Astrocyte (in vitro differentiated cells and primary cell): ENCODE measurements around the gene ZNF470. TPM values are rescaled to one million over a fixed set of nuclear protein-coding genes. Genes with fewer than 3 reads are reported as not detected.

ENCODE experiments used
- DNase-seq: peaks from one replicate; pipeline ENCODE4 v3.0.0-alpha.2; 2010; ENCODE audit warnings: low read depth
- FAIRE-seq: peaks from 2 replicates; lab custom pipeline; 2011; peaks lifted over from hg19 to GRCh38; lab: Jason Lieb, UNC
- H2AFZ ChIP-seq: 2 replicates; pipeline ENCODE4 v1.6.0; 2012; ENCODE audit warnings: low read depth, low read length, inconsistent platforms
- H3K27ac ChIP-seq: 2 replicates; pipeline ENCODE4 v1.5.1; 2011; ENCODE audit warnings: low read depth, low read length, inconsistent platforms
- H3K27me3 ChIP-seq: 2 replicates; pipeline ENCODE4 v1.6.0; 2011; ENCODE audit warnings: low read length, inconsistent platforms; ENCODE audit not compliant: insufficient read depth
- H3K36me3 ChIP-seq: 2 replicates; pipeline ENCODE4 v1.5.1; 2011; ENCODE audit warnings: low read length, inconsistent platforms; ENCODE audit not compliant: insufficient read depth
- H3K4me1 ChIP-seq: 2 replicates; pipeline ENCODE4 v1.5.1; 2011; ENCODE audit warnings: low read length, inconsistent platforms; ENCODE audit not compliant: insufficient read depth
- H3K4me2 ChIP-seq: 2 replicates; pipeline ENCODE4 v1.6.0; 2012; ENCODE audit warnings: low read length, inconsistent platforms
- H3K4me3 ChIP-seq: 2 replicates; pipeline ENCODE4 v1.5.1; 2011; ENCODE audit warnings: low read depth, mild to moderate bottlenecking, low read length, inconsistent platforms; ENCODE audit not compliant: insufficient read depth
- H3K79me2 ChIP-seq: 2 replicates; pipeline ENCODE4 v1.6.0; 2012; ENCODE audit warnings: mild to moderate bottlenecking, low read length, inconsistent platforms; ENCODE audit not compliant: insufficient read depth
- H3K9ac ChIP-seq: 2 replicates; pipeline ENCODE4 v1.6.0; 2012; ENCODE audit warnings: mild to moderate bottlenecking, low read length, inconsistent platforms
- H3K9me3 ChIP-seq: 2 replicates; pipeline ENCODE4 v1.5.1; 2012; ENCODE audit warnings: low read depth, mild to moderate bottlenecking, low read length, inconsistent platforms; ENCODE audit not compliant: insufficient read depth
- H4K20me1 ChIP-seq: 2 replicates; pipeline ENCODE4 v1.6.0; 2012; ENCODE audit warnings: low read length, inconsistent platforms; ENCODE audit not compliant: insufficient read depth
- H3K27ac Mint-ChIP-seq: one replicate; pipeline ENCODE4 v1.8.0; 2021; ENCODE audit warnings: mild to moderate bottlenecking, mixed read lengths; ENCODE audit not compliant: unreplicated experiment
- H3K27me3 Mint-ChIP-seq: one replicate; pipeline ENCODE4 v1.8.0; 2021; ENCODE audit warnings: low read depth, mixed read lengths; ENCODE audit not compliant: unreplicated experiment
- H3K36me3 Mint-ChIP-seq: one replicate; pipeline ENCODE4 v1.8.0; 2021; ENCODE audit warnings: low read depth, mixed read lengths; ENCODE audit not compliant: unreplicated experiment
- H3K4me1 Mint-ChIP-seq: one replicate; pipeline ENCODE4 v1.8.0; 2021; ENCODE audit warnings: low read depth, mixed read lengths; ENCODE audit not compliant: unreplicated experiment
- H3K4me3 Mint-ChIP-seq: one replicate; pipeline ENCODE4 v1.8.0; 2021; ENCODE audit warnings: mild to moderate bottlenecking, moderate library complexity, mixed read lengths; ENCODE audit not compliant: unreplicated experiment
- H3K9me3 Mint-ChIP-seq: one replicate; pipeline ENCODE4 v1.8.0; 2021; ENCODE audit warnings: mild to moderate bottlenecking, mixed read lengths; ENCODE audit not compliant: unreplicated experiment
- EZH2 ChIP-seq: IDR thresholded peaks from 2 replicates; pipeline ENCODE4 v1.6.1; 2012; ENCODE audit warnings: mild to moderate bottlenecking, low read length, inconsistent platforms; ENCODE audit not compliant: insufficient read depth
- total RNA-seq: library from RNA; stranded (reverse); gene quantifications from 2 replicates; pipeline ENCODE4 v1.2.1, GENCODE V29; 2021
- TF ChIP-seq, protein P1 (sequence below): IDR thresholded peaks from 2 replicates; pipeline ENCODE4 v1.5.1; 2011; ENCODE audit warnings: low read depth, mild to moderate bottlenecking, inconsistent platforms, low read length, moderate library complexity; ENCODE audit not compliant: insufficient read depth

ZNF470 gene
- total RNA-seq, 1 donor from 2014 or later = 6.8 TPM

DNA sequence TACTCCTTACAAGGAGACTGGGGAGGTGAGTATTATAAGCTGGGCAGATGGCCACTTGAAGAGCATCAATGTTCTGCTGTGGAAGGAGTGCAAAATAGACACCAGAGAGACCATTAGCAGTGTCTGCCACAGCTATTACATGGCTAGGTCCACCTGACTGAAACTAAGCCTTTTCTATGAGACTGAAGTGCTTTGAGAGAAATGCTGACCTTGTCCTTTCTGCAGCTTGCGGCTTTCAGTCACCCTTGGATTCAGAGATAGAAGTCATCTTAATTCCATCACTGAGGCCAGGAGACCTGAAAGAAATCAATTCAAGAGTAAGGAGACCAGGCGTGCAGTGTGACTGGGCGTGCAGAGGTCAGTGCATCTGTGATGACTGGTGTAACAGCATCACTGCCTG is 29.8 kb upstream of the ZNF470 start:
- H3K4me2 ChIP-seq = peak overlapping the region; percentile 90
- no peaks in the 10 kb centered on the region for H3K27me3 ChIP-seq
- H3K9me3 ChIP-seq = peaks cover 44% of the 10 kb centered on the region

DNA sequence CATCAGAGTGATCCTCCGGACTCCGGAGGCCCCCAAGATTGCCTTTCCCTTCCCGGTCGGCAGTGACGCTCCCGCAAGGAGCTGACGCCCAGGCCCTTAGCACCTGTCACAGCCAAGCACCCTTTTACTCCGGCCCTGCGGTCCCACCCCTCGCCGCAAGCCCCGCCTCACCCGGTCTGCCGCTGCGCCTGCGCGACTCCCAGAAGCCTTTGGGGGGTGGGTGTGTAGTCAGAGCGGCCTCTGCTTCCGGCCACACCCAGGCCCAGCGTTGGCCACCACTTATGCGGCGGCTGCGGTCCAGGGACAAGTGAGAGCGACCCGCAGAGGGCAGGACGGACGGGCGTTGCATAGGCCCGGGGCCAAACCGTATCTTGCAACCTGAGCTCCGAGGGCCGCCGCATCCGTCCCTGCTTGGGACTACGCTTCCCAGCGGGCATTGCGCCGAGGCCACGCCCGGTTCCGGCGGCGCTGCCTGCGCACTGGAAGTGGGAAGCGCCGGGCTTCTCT is 29.0 kb upstream of the ZNF470 start:
- H3K4me3 ChIP-seq = peak overlapping the region; percentile 84
- H3K9me3 ChIP-seq = peaks cover 43% of the 10 kb centered on the region
- H3K36me3 ChIP-seq = peaks cover 6% of the 10 kb centered on the region
- no peaks in the 10 kb centered on the region for H3K27me3 ChIP-seq
- Mint-ChIP-seq H3K4me1 (no peaks in the 10 kb centered on the region), H3K4me3 (peak overlapping the region; percentile 76), H3K9me3 (peaks cover 42% of the 10 kb centered on the region), H3K27ac (no peak overlapping the region), H3K27me3 (no peaks in the 10 kb centered on the region), H3K36me3 (peaks cover 20% of the 10 kb centered on the region)
- peak overlapping the region; percentile 90 for H3K4me2 ChIP-seq
- H3K4me1 ChIP-seq = peaks cover 7% of the 10 kb centered on the region
- H4K20me1 ChIP-seq = no peaks in the 10 kb centered on the region
- H3K9ac ChIP-seq = peak overlapping the region; percentile 77
- TF ChIP-seq, protein P1, sequence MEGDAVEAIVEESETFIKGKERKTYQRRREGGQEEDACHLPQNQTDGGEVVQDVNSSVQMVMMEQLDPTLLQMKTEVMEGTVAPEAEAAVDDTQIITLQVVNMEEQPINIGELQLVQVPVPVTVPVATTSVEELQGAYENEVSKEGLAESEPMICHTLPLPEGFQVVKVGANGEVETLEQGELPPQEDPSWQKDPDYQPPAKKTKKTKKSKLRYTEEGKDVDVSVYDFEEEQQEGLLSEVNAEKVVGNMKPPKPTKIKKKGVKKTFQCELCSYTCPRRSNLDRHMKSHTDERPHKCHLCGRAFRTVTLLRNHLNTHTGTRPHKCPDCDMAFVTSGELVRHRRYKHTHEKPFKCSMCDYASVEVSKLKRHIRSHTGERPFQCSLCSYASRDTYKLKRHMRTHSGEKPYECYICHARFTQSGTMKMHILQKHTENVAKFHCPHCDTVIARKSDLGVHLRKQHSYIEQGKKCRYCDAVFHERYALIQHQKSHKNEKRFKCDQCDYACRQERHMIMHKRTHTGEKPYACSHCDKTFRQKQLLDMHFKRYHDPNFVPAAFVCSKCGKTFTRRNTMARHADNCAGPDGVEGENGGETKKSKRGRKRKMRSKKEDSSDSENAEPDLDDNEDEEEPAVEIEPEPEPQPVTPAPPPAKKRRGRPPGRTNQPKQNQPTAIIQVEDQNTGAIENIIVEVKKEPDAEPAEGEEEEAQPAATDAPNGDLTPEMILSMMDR = no peak
- no peak for TF ChIP-seq EZH2
- DNase-seq = peak; percentile 82
- peak overlapping the region; percentile 80 for H3K27ac ChIP-seq
- FAIRE-seq = no peak
- H3K79me2 ChIP-seq = peaks cover 6% of the 10 kb centered on the region
- H2AFZ ChIP-seq = peak overlapping the region; percentile 99

More for the DNA sequence above, 29.8 kb upstream of the ZNF470 start:
- no peaks in the 10 kb centered on the region for H3K27me3 Mint-ChIP-seq
- H3K4me3 Mint-ChIP-seq = peak overlapping the region; percentile 76
- Histone ChIP-seq H3K4me1 (peaks cover 7% of the 10 kb centered on the region), H3K9ac (no peak overlapping the region), H4K20me1 (no peaks in the 10 kb centered on the region), H3K79me2 (peaks cover 6% of the 10 kb centered on the region), H3K4me3 (no peak overlapping the region), H3K36me3 (peaks cover 3% of the 10 kb centered on the region), H2AFZ (no peak overlapping the region), H3K27ac (no peak overlapping the region)
- peaks cover 16% of the 10 kb centered on the region for H3K36me3 Mint-ChIP-seq
- TF ChIP-seq, protein P1 = no peak
- TF ChIP-seq EZH2 = no peak
- no peak for DNase-seq
- no peak for FAIRE-seq
- H3K9me3 Mint-ChIP-seq = peaks cover 43% of the 10 kb centered on the region
- H3K27ac Mint-ChIP-seq = no peak overlapping the region
- H3K4me1 Mint-ChIP-seq = no peaks in the 10 kb centered on the region

DNA sequence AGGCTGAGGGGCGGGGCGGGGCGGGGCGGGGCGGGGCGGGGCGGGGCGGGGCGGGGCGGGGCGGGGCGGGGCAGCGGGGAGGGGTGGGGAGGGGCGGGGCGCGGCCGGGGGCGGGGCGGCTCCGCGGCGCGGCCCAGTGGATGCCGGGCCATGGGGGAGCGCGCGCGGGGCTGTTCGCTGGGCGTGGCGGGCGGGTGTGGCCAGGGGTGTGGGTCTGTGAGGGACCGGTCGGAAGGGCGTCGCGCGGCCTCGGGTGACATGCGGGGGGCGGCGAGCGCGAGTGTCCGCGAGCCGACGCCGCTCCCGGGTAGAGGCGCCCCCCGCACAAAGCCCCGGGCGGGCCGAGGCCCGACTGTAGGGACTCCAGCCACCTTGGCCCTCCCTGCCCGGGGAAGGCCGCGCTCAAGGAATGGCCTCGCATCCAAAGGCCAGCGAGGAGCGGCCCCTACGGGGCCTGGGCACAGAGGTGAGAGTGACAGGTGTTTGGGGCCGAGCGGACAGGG is 28.5 kb upstream of the ZNF470 start, which contains the start of gene ZFP28:
TSS of gene ZFP28 (plus strand) at position 188 of the 503 bp plus-strand sequence. CDS start at position 259, 71 bp downstream.
- Histone ChIP-seq H3K9me3 (peaks cover 38% of the 10 kb centered on the region), H3K4me3 (peak within 1 kb of the TSS; percentile 84), H3K27ac (peak within 1 kb of the TSS; percentile 80), H3K4me1 (peaks cover 7% of the 10 kb centered on the region), H3K9ac (peak within 1 kb of the TSS; percentile 77), H3K36me3 (peaks cover 6% of the 10 kb centered on the region), H3K4me2 (peak within 1 kb of the TSS; percentile 94), H3K79me2 (peaks cover 6% of the 10 kb centered on the region), H3K27me3 (no peaks in the 10 kb centered on the region), H2AFZ (peak within 1 kb of the TSS; percentile 99), H4K20me1 (no peaks in the 10 kb centered on the region)
- no peak for DNase-seq
- H3K27ac Mint-ChIP-seq = peak within 1 kb of the TSS; percentile 58
- no peak for FAIRE-seq
- H3K9me3 Mint-ChIP-seq = peaks cover 45% of the 10 kb centered on the region
- H3K4me1 Mint-ChIP-seq = no peaks in the 10 kb centered on the region
- H3K36me3 Mint-ChIP-seq = peaks cover 20% of the 10 kb centered on the region
- TF ChIP-seq, protein P1 = no peak
- TF ChIP-seq EZH2 = no peak
- no peaks in the 10 kb centered on the region for H3K27me3 Mint-ChIP-seq
- peak within 1 kb of the TSS; percentile 88 for H3K4me3 Mint-ChIP-seq
